Kidney (tissue), 14 donors: ENCODE data around the gene ERC2. TPM values are rescaled to one million over a fixed set of nuclear protein-coding genes. Genes with fewer than 3 reads are reported as not detected.

Source experiments
- DNase-seq, 5 donors: peaks; one replicate each; pipeline ENCODE4 v3.0.0-alpha.2; 2013 to 2020
- FAIRE-seq: peaks from 2 replicates; lab custom pipeline; 2012; peaks lifted over from hg19 to GRCh38; lab: Jason Lieb, UNC
- H3K27ac ChIP-seq, 2 donors: one replicate each; pipeline ENCODE4 v1.7.0; 2013; ENCODE audit warnings: low read depth in 2 of 2, low read length in 2 of 2, inconsistent platforms in 1 of 2
- H3K27me3 ChIP-seq: one replicate; pipeline ENCODE4 v1.7.1; 2013; ENCODE audit warnings: low read length, inconsistent platforms; ENCODE audit not compliant: control insufficient read depth, insufficient read depth
- H3K36me3 ChIP-seq, 3 donors: one replicate each; pipeline versions ENCODE4 v1.7.0 to v1.7.1; 2013; ENCODE audit warnings: low read length in 3 of 3, control low read depth in 1 of 3, inconsistent platforms in 1 of 3; ENCODE audit not compliant: insufficient read depth in 3 of 3, control insufficient read depth in 2 of 3
- H3K4me1 ChIP-seq, 3 donors: one replicate each; pipeline versions ENCODE4 v1.7.0 to v1.7.1; 2013; ENCODE audit warnings: low read length in 3 of 3, inconsistent platforms in 1 of 3, low read depth in 1 of 3; ENCODE audit not compliant: control insufficient read depth in 2 of 3, insufficient read depth in 2 of 3
- H3K4me3 ChIP-seq, 3 donors: one replicate each; pipeline versions ENCODE4 v1.7.0 to v1.8.1; 2013; ENCODE audit warnings: low read length in 3 of 3, control low read depth in 1 of 3, inconsistent platforms in 1 of 3
- H3K9ac ChIP-seq, 3 donors: one replicate each; pipeline versions ENCODE4 v1.7.0 to v1.7.1; 2013; ENCODE audit warnings: low read length in 3 of 3, control low read depth in 1 of 3, inconsistent platforms in 1 of 3
- H3K9me3 ChIP-seq, 3 donors: one replicate each; pipeline versions ENCODE4 v1.7.0 to v1.7.1; 2013; ENCODE audit warnings: low read length in 3 of 3, control low read depth in 1 of 3, inconsistent platforms in 1 of 3; ENCODE audit not compliant: control insufficient read depth in 2 of 3, insufficient read depth in 1 of 3
- intact Hi-C: fragments of 100-400 bp; cut with DNase I; formaldehyde crosslinking; loops from one replicate; pipeline ENCODE4 v1.11.1; 2022
- polyA plus RNA-seq: library from polyadenylated mRNA; stranded (reverse); fragments of 350-450 nt; fragmentation: Illumina TruSeq; extraction: RNeasy Lipid Tissue Mini Kit (QIAGEN cat#74804); gene quantifications from one replicate; pipeline ENCODE4 v1.2.3, GENCODE V29; 2014; ENCODE audit warnings: low read depth, low replicate concordance; ENCODE audit not compliant: insufficient read depth
- total RNA-seq: library from RNA; stranded (reverse); fragmentation: NEBNext Ultra II Directional; extraction: Animal tissue kit (Norgen Biotek cat#: 25700); gene quantifications from one replicate; pipeline ENCODE4 v1.2.1, GENCODE V29; 2021
- TF ChIP-seq, protein P1 (sequence below): IDR thresholded peaks from 3 replicates; pipeline ENCODE4 v1.5.1; 2012; ENCODE audit warnings: mild to moderate bottlenecking, moderate library complexity, borderline replicate concordance; ENCODE audit not compliant: insufficient read depth; ENCODE audit errors: extremely low read depth
- donor health status: control.
- donor health status: control.
- donor health status: control.
- donor health status: control.
- donor health status: control.
- donor health status: DM: yes; HTN: yes; CAD: no.
- donor health status: Normal renal cell carcinoma (clear cell type).

The ERC2 gene
- total and polyA plus RNA-seq, 2 donors from 2014 or later = 0.92 to 3.8 TPM

DNA sequence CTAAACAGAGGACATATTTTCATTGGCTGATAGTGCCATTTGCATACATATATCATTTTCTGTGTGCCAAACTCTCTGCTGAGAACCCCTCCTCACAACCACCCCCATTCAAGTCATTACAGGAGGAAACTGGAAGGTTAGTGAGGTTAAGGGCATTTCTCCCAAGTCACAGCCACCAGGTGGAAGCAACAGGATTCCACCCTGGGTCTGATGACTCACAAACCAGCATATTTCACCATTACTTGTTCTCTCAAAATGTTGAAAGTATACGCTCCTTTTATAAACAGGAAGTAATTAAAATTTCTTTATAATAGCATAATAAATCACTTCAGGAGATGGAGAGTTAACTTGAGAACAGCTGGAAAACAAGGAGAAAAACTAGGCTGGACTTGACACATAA is 582.5 kb downstream of the ERC2 start:
- Histone ChIP-seq H3K36me3 (no peaks in the 10 kb centered on the region), H3K9me3 (no peaks in the 10 kb centered on the region), H3K27me3 (no peaks in the 10 kb centered on the region), H3K9ac (no peak overlapping the region), H3K27ac (no peak overlapping the region), H3K4me1 (no peaks in the 10 kb centered on the region), H3K4me3 (no peak overlapping the region)
- TF ChIP-seq, protein P1, sequence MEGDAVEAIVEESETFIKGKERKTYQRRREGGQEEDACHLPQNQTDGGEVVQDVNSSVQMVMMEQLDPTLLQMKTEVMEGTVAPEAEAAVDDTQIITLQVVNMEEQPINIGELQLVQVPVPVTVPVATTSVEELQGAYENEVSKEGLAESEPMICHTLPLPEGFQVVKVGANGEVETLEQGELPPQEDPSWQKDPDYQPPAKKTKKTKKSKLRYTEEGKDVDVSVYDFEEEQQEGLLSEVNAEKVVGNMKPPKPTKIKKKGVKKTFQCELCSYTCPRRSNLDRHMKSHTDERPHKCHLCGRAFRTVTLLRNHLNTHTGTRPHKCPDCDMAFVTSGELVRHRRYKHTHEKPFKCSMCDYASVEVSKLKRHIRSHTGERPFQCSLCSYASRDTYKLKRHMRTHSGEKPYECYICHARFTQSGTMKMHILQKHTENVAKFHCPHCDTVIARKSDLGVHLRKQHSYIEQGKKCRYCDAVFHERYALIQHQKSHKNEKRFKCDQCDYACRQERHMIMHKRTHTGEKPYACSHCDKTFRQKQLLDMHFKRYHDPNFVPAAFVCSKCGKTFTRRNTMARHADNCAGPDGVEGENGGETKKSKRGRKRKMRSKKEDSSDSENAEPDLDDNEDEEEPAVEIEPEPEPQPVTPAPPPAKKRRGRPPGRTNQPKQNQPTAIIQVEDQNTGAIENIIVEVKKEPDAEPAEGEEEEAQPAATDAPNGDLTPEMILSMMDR = no peak
- DNase-seq (peak in 1 of 5 donors; percentile 52), FAIRE-seq (no peak)
- intact Hi-C loops = no loop called here

DNA sequence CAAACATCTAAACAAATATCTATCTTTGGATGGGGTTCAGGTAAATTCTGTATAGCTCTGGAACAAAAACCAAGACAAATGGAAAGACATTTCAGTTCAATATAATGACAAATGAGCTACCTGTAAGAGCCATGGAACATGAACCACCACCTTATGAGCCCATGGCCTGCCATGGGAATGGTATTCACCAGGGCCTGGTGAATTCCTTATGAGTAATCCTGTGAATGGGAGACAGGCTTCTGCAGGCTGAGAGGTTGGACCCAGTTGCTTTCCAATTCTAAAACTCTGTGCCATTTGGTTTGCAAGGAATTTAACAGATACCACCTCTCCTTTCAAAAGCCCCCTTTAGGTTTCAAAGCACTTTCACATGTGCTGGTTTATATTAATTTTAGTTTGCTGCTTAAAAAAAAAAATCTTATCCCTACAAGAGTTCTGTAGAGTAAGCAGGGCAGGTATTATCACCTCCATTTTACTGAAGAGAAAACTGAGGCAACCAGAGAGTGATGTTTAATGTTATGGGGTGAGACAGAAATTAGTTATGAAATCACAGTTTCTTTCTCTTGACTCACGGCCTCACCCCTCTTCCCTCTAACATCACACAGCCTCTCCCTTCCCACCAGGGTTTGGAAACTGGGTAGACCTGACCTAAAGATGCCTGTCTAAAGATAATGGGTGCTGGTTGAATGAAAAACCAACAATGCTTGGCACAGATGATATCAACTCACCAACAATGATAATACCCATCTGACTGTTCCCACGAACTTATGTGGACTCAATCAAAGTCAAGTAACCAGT is 583.6 kb downstream of the ERC2 start:
- Histone ChIP-seq H3K27ac (no peak overlapping the region), H3K36me3 (no peaks in the 10 kb centered on the region), H3K9ac (no peak overlapping the region), H3K9me3 (no peaks in the 10 kb centered on the region), H3K4me3 (no peak overlapping the region), H3K4me1 (peaks cover 0 to 2% (median 0%) of the 10 kb centered on the region in 3 donors), H3K27me3 (no peaks in the 10 kb centered on the region)
- DNase-seq (no peak), FAIRE-seq (no peak)
- TF ChIP-seq, protein P1 = no peak
- intact Hi-C loops = no loop called here

- DNase-seq = no peak
- H3K36me3 ChIP-seq = no peaks in the 10 kb centered on the region
- no peaks in the 10 kb centered on the region for H3K27me3 ChIP-seq
- FAIRE-seq = no peak
- H3K9ac ChIP-seq = no peak overlapping the region
- no peaks in the 10 kb centered on the region for H3K9me3 ChIP-seq
- peaks cover 0 to 2% (median 0%) of the 10 kb centered on the region in 3 donors for H3K4me1 ChIP-seq
- no peak overlapping the region for H3K4me3 ChIP-seq
- intact Hi-C loops = no loop called here
- TF ChIP-seq, protein P1 = no peak
- no peak overlapping the region for H3K27ac ChIP-seq
These were observed 584.2 kb downstream of the ERC2 start for GRCh38 chr3:55884066-55884465.
